Loucy (cell line): ENCODE results near the gene KLRC1.
A peak's percentile ranks its signal among the peaks of the same experiment; 100 is the strongest.

Experiments
- H2AFZ ChIP-seq: fragments of 200-600 bp; sonication (generic); 2 replicates; pipeline ENCODE4 v1.6.0; 2016; ENCODE audit warnings: antibody characterized with exemption, mild to moderate bottlenecking, low read length, moderate library complexity
- H3F3A ChIP-seq: fragments of 200-600 bp; 2 replicates; pipeline ENCODE4 v1.6.0; 2016; ENCODE audit warnings: antibody characterized with exemption, low read depth, mild to moderate bottlenecking
- H3K27me3 ChIP-seq: fragments of 200-600 bp; sonication (generic); 2 replicates; pipeline ENCODE4 v1.6.1; 2014; ENCODE audit warnings: low read length, mild to moderate bottlenecking; ENCODE audit not compliant: insufficient read depth, poor library complexity, severe bottlenecking
- H3K36me3 ChIP-seq: fragments of 200-600 bp; sonication (generic); 2 replicates; pipeline ENCODE4 v1.6.1; 2016; ENCODE audit warnings: low read length; ENCODE audit not compliant: insufficient read depth
- H3K4me1 ChIP-seq: fragments of 200-600 bp; sonication (generic); 2 replicates; pipeline ENCODE4 v1.5.1; 2014; ENCODE audit warnings: low read length, mild to moderate bottlenecking; ENCODE audit not compliant: insufficient read depth, poor library complexity, severe bottlenecking
- H3K4me2 ChIP-seq: fragments of 200-600 bp; sonication (generic); 2 replicates; pipeline ENCODE4 v1.6.0; 2014; ENCODE audit warnings: antibody characterized with exemption, low read length, low read depth, mild to moderate bottlenecking; ENCODE audit not compliant: poor library complexity, severe bottlenecking
- H3K4me3 ChIP-seq: fragments of 200-600 bp; sonication (generic); 2 replicates; pipeline ENCODE4 v1.5.1; 2014; ENCODE audit warnings: low read length, mild to moderate bottlenecking, mixed read lengths; ENCODE audit not compliant: poor library complexity, severe bottlenecking
- H3K79me2 ChIP-seq: fragments of 200-600 bp; sonication (generic); 2 replicates; pipeline ENCODE4 v1.6.1; 2014; ENCODE audit warnings: low read length; ENCODE audit not compliant: insufficient read depth
- H3K9ac ChIP-seq: fragments of 200-600 bp; sonication (generic); 2 replicates; pipeline ENCODE4 v1.6.0; 2014; ENCODE audit warnings: mild to moderate bottlenecking, low read depth, low read length, moderate library complexity; ENCODE audit not compliant: poor library complexity, severe bottlenecking
- H3K9me2 ChIP-seq: fragments of 200-600 bp; sonication (generic); replicated peaks from 2 replicates; pipeline ENCODE4 v1.6.1; 2016; ENCODE audit warnings: low read depth, low read length, mixed read lengths
- H3K9me3 ChIP-seq: fragments of 200-600 bp; sonication (generic); 2 replicates; pipeline ENCODE4 v1.6.1; 2014; ENCODE audit warnings: mild to moderate bottlenecking, antibody characterized with exemption, low read length, low read depth; ENCODE audit not compliant: insufficient read depth
- H4K20me1 ChIP-seq: fragments of 200-600 bp; sonication (generic); 2 replicates; pipeline ENCODE4 v1.6.0; 2014; ENCODE audit warnings: antibody characterized with exemption, low read length, mild to moderate bottlenecking; ENCODE audit not compliant: insufficient read depth, poor library complexity, severe bottlenecking
- EZH2phosphoT487 ChIP-seq: fragments of 200-600 bp; IDR thresholded peaks from 2 replicates; pipeline ENCODE4 v1.6.1; 2018; ENCODE audit warnings: antibody characterized with exemption, mild to moderate bottlenecking, moderate library complexity, borderline replicate concordance
- TF ChIP-seq, protein P1 (sequence below): fragments of 200-600 bp; sonication (generic); conservative IDR thresholded peaks from 2 replicates; pipeline ENCODE4 v1.5.1; 2014; ENCODE audit warnings: mild to moderate bottlenecking, antibody characterized with exemption, low read length

The KLRC1 gene

DNA sequence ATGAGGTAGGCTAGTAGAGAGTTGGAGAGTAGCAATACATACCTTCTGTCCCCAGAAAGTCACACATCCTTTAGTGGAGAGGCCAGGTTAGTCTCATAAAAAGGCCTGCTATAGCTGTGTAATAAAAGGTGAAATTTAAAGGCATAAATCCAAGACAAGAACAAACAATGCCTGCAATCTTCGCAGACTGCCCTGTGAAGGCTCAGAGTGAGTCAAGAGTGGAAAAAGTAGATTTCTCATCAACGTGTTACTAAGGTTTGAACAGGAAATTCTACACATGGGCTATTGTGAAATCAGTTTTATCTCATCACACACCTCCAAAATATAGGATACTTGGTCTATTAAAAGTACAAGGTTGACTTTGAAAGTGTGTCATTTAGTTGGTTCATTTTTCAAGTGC is at the start of gene KLRC1:
Gene KLRC1 (minus strand): TSS at position 222 of the 400 bp plus-strand sequence. CDS start 2,221 bp downstream, outside the sequence.
- Histone ChIP-seq H3K36me3 (no peaks in the 10 kb centered on the region), H3K9ac (no peak within 1 kb of the TSS), H4K20me1 (no peaks in the 10 kb centered on the region), H3K79me2 (no peaks in the 10 kb centered on the region), H3K4me2 (no peak within 1 kb of the TSS), H2AFZ (no peak within 1 kb of the TSS), H3K4me1 (no peaks in the 10 kb centered on the region), H3K4me3 (no peak within 1 kb of the TSS), H3K9me2 (no peaks in the 10 kb centered on the region), H3K27me3 (no peaks in the 10 kb centered on the region), H3K9me3 (no peaks in the 10 kb centered on the region; the same call in 1 of the 2 replicates), H3F3A (no peaks in the 10 kb centered on the region)
- TF ChIP-seq, protein P1, sequence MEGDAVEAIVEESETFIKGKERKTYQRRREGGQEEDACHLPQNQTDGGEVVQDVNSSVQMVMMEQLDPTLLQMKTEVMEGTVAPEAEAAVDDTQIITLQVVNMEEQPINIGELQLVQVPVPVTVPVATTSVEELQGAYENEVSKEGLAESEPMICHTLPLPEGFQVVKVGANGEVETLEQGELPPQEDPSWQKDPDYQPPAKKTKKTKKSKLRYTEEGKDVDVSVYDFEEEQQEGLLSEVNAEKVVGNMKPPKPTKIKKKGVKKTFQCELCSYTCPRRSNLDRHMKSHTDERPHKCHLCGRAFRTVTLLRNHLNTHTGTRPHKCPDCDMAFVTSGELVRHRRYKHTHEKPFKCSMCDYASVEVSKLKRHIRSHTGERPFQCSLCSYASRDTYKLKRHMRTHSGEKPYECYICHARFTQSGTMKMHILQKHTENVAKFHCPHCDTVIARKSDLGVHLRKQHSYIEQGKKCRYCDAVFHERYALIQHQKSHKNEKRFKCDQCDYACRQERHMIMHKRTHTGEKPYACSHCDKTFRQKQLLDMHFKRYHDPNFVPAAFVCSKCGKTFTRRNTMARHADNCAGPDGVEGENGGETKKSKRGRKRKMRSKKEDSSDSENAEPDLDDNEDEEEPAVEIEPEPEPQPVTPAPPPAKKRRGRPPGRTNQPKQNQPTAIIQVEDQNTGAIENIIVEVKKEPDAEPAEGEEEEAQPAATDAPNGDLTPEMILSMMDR: no peak
- no peak for TF ChIP-seq EZH2phosphoT487

- H2AFZ ChIP-seq: peak overlapping the region; percentile 52; the same call in 1 of the 2 replicates
- no peak overlapping the region for H3K4me3 ChIP-seq
- TF ChIP-seq EZH2phosphoT487: no peak
- TF ChIP-seq, protein P1: peak; percentile 39
- H3K4me2 ChIP-seq: no peak overlapping the region
- no peaks in the 10 kb centered on the region for H4K20me1 ChIP-seq
- H3K9ac ChIP-seq: no peak overlapping the region
- no peaks in the 10 kb centered on the region for H3K9me2 ChIP-seq
- no peaks in the 10 kb centered on the region for H3K27me3 ChIP-seq
- no peaks in the 10 kb centered on the region for H3K79me2 ChIP-seq
- no peaks in the 10 kb centered on the region for H3K4me1 ChIP-seq
- H3K9me3 ChIP-seq: no peaks in the 10 kb centered on the region
- H3K36me3 ChIP-seq: no peaks in the 10 kb centered on the region
- no peaks in the 10 kb centered on the region for H3F3A ChIP-seq
Measured at GRCh38 chr12:10501030-10501429, 47.9 kb upstream of the KLRC1 start.

GRCh38 chr12:10498042-10498441 is 44.9 kb upstream of the KLRC1 start:
- Histone ChIP-seq H3F3A (no peaks in the 10 kb centered on the region), H3K9ac (no peak overlapping the region), H3K79me2 (no peaks in the 10 kb centered on the region), H3K27me3 (no peaks in the 10 kb centered on the region), H3K4me3 (no peak overlapping the region), H3K4me1 (no peaks in the 10 kb centered on the region), H3K36me3 (no peaks in the 10 kb centered on the region), H3K9me3 (no peaks in the 10 kb centered on the region), H3K9me2 (no peaks in the 10 kb centered on the region), H4K20me1 (no peaks in the 10 kb centered on the region), H2AFZ (no peak overlapping the region), H3K4me2 (no peak overlapping the region)
- TF ChIP-seq, protein P1: no peak
- no peak for TF ChIP-seq EZH2phosphoT487
